Peyer's patch (tissue), 4 donors: ENCODE data around the gene PELI3.
"Not testable (repeated sequence)": the region's sequence is repeated elsewhere in the genome, so short reads cannot be mapped to it uniquely, and the experiment has no call there.

Source experiments
- POLR2A ChIP-seq, 2 donors: fragments of 450-650 bp; IDR thresholded peaks; one replicate each; pipeline ENCODE4 v1.5.1; 2017; ENCODE audit warnings: antibody characterized with exemption in 2 of 2, mild to moderate bottlenecking in 2 of 2, moderate library complexity in 2 of 2
- TF ChIP-seq, protein P1 (sequence below), 6 experiments: fragments of 450-650 bp in 4 of 6; fragments of 200-600 bp in 2 of 6; sonication (generic) in 1 of 6; IDR thresholded peaks; one replicate each; pipeline ENCODE4 v1.5.1; 2017 to 2019; ENCODE audit warnings: antibody characterized with exemption in 6 of 6, mild to moderate bottlenecking in 3 of 6, moderate library complexity in 1 of 6

DNA sequence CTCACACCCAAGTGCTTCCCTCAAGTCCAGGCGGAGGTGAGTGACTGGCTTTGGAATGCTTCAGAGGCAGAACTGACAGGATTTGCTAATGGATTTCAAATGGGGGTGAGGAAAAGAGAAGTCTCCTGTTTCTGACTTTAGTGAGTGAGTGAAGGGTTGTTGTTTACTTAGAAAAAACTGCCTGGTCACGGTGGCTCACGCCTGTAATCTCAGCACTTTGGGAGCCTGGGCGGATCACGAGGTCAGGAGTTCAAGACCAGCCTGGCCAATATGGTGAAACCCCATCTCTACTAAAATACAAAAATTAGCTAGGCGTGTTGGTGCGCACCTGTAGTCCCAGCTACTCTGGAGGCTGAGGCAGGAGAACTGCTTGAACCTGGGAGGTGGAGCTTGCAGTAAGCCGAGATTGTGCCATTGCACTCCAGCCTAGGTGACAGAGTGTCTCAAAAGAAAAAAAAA is 34.8 kb upstream of the PELI3 start:
- TF ChIP-seq, protein P1, sequence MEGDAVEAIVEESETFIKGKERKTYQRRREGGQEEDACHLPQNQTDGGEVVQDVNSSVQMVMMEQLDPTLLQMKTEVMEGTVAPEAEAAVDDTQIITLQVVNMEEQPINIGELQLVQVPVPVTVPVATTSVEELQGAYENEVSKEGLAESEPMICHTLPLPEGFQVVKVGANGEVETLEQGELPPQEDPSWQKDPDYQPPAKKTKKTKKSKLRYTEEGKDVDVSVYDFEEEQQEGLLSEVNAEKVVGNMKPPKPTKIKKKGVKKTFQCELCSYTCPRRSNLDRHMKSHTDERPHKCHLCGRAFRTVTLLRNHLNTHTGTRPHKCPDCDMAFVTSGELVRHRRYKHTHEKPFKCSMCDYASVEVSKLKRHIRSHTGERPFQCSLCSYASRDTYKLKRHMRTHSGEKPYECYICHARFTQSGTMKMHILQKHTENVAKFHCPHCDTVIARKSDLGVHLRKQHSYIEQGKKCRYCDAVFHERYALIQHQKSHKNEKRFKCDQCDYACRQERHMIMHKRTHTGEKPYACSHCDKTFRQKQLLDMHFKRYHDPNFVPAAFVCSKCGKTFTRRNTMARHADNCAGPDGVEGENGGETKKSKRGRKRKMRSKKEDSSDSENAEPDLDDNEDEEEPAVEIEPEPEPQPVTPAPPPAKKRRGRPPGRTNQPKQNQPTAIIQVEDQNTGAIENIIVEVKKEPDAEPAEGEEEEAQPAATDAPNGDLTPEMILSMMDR (IDR thresholded peaks at IDR 0.05): not testable (repeated sequence)
- TF ChIP-seq POLR2A (IDR thresholded peaks at IDR 0.05): not testable (repeated sequence)
